HG03432 (cell line): Measurements from ENCODE around the gene KCNQ1.

Experiments used
- ATAC-seq: cut with Tn5 transposase; IDR thresholded peaks from one replicate; pipeline ENCODE4 v1.9.1; 2021; ENCODE audit warnings: mild to moderate bottlenecking, moderate library complexity; ENCODE audit not compliant: unreplicated experiment

KCNQ1 gene

DNA sequence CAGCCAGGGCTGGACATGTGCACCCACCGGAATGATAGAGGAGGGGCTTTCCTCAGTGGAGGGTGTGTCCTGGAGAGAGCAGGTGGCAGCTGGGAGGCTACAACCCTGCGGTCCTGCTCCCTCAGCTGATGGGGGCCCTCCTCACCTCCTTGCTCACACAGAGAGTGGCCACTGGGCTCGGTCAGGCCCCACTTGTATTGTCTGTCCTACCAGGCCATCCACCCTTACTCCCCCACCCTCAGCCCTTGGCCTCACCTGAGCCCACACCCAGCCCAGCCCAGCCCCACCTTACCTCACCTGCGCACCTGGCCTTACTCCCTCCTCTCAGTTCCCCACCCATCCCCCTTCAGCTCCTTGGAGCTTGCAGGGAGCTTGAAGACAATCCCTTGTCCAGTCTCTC lies 3.6 kb upstream of the KCNQ1 start:
- ATAC-seq = no peak

DNA sequence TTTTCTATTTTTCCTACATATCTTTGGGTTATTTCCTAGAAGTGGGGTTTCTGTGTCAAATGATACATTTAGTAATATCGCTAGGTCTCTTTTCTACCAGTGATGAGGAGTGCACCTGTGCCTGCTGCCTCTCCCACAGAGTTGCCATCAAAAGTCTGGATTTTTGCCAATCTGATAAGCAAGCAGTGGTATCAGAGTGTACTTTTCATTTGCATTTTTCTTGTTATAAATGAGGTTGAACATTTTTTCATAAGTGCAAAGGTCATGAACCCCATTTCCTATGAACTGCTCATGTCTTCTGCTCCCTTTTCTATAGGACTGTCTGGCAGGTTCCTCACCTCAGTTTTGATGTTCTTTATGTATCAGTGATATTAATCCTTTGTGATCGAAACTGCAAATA lies 2.2 kb upstream of the KCNQ1 start:
- ATAC-seq = no peak

- no peak for ATAC-seq
Measured at GRCh38 chr11:2443406-2443805, 1.4 kb upstream of the KCNQ1 start.

DNA sequence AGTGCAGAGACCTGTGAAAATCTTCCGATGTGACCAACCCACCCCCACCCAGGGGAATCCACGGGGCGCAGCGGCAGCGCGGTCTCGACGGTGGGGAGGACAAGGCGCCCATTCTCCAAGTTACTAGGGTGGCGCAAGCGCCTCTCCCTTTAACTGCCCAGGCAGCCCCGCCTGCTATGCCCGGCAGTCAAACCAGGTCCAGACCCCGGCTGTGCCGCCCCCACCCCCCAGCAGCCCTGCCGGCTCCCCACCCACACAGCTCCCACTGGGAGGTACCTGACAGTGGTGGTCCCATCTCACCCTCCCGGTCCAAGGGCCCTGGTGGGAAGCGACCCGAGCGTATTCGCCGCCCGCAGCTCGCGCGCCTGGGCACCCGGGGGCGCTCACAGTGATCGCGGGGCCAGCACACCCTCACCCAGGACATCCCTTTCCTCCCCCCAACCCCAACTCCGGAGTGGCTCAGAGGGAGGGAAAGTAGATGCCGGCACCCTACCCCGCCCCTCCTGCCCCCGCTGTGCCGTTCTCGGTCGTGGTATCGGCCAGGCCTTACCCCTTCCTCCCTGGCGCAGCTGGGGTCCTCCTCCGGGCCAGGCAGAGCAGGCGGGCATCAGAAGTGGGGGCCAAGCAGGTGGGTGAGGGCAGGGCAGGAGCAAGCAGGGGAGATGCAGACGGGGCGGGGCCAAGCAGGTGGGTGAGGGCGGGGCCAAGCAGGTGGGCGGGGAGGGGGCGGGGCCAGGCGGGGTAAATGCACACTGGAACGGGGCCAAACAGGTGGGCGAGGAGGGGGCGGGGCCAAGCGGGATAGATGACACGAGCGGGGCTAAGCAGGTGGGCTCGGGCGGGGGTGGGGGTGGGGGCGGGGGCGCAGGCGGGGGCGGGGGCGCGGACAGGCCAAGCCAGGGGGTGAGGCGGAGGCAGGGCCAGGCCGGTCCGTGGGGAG lies 657 bp upstream of the KCNQ1 start, which contains the start of gene TRPM5:
Gene TRPM5, minus strand, starts transcription at position 634 of the 940 bp plus-strand sequence. CDS start 21,478 bp downstream, outside the sequence.
- no peak for ATAC-seq

GRCh38 chr11:2445746-2446551 lies 1.1 kb downstream of the KCNQ1 start:
- ATAC-seq = no peak

- ATAC-seq = no peak
Measured at GRCh38 chr11:2446590-2447252, 1.9 kb downstream of the KCNQ1 start.

DNA sequence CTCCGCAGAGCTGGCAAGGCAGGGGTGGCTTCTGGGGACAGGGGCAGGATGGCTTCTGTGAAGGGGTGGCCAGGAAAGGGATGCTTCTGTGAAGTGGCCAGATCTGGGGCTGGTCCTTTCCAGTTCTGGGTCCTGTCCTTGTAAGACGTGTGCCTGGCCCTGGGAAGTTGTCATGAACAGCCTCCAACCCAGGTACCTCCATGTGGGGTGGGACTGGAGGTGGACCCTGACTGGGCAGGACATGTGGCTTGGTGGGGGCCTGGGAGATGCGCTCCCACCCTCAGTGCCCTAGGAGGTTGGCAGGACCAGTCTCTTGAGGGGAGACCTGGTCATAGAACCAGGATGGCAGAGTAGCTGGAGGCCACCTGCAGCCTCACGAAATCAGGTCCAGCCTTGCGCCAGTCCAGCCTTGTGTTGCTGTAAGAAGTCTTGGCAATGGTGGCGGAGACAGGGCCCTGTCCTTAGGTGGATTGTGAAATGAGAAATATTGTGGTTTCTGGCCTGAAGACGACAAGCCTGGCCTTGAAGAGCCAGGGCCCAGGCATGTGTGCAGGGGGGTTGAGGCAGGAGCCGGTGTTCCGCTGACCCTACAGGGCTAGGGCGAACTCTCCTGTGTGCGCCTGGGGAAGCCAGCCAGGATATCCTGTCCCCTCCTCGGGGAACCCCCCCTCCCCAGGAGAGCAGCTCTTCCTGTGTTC lies 2.6 kb downstream of the KCNQ1 start:
- ATAC-seq = no peak

- no peak for ATAC-seq
Measured at GRCh38 chr11:2447951-2448650, 3.3 kb downstream of the KCNQ1 start.

- ATAC-seq = no peak
Measured at GRCh38 chr11:2448661-2449547, 4.1 kb downstream of the KCNQ1 start.

- ATAC-seq = no peak
Measured at GRCh38 chr11:2449548-2450320, 4.9 kb downstream of the KCNQ1 start.

DNA sequence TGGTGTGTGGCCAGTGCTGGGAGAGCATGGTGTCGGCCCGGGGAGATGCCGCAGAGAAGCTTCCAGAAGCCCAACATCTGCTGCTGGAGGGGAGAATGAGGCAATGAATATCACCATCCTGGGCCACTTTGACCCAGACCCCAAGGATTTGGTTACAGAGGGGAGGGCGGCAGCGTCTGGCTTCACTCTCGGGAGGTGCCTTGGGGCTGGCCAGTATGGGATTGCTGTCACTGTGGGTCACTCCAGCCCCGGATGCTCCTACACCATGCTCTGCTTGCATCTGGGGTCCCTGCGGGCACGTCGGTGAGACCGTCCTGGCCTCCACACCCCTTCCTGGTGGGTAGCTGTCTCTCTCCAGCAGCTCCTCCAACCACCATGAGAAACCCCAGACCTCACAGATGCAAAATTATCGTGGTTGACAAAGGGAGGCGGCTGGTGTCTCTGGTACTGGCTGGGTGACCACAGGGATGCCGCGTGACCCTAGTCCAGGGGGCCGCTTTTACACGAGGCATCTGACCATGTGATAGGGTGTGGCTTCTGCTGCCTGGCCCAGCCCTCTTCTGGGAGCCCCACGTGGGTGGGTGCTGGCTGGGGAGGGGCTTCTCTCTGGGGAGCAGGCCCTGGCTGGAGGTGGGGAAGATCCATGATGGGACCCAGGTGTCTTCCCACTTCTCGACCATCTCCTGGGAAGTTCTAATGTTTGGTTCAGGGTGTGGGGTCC lies 5.7 kb downstream of the KCNQ1 start:
- no peak for ATAC-seq

- ATAC-seq = no peak
Measured at GRCh38 chr11:2451336-2451735, 6.5 kb downstream of the KCNQ1 start.

GRCh38 chr11:2451916-2452315 lies 7.1 kb downstream of the KCNQ1 start:
- no peak for ATAC-seq

DNA sequence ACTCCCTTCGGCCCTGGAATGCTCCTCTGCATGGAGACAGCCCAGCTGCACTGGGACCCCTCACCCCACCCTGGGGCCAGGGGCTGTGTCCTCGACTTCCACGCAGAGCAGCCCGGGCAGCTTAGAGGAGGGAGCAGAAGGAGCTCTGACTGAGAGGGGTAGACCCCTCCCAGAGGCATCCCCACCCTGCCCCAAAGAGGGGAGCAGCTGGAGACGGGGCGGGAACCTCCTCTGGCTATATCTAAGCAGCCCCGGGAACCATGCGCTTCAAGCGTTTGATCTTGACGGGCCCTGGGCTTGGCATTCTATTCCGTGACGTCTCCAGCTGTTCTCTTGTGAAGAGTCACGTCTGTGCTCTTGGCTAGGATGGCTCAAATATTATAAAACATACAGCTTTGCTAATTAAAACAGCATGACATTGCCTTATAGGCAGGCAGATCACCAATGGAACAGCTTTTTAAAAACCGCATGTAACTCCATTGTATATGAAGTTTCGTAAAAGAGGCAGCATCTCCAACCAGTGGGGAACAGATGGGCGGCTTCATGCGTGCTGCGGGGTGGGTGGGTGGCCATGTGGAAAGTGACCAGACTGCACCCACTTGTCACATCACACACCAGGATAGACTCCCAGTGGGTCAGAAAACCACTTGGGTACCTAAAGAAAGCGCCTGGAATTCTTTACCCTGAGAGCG lies 7.7 kb downstream of the KCNQ1 start:
- no peak for ATAC-seq

DNA sequence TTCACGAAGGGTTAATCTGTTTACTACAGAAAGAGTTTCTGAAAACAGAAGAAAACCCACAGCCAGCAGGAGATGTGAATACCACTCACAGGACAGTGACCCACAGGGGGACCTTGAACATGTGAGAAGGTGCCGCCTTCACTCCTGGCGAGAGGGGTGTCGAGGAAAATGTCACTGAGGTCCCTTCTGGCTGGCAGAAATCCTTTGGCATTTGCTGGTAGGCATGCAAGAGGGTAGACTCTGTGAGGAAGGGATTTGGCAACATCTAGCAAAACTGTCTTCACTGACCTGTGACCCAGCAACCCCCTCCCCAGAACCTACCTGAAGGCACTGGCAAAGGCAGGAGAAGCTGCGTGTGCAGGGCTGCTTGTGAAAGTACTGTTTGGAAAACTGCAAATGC lies 8.6 kb downstream of the KCNQ1 start:
- no peak for ATAC-seq

DNA sequence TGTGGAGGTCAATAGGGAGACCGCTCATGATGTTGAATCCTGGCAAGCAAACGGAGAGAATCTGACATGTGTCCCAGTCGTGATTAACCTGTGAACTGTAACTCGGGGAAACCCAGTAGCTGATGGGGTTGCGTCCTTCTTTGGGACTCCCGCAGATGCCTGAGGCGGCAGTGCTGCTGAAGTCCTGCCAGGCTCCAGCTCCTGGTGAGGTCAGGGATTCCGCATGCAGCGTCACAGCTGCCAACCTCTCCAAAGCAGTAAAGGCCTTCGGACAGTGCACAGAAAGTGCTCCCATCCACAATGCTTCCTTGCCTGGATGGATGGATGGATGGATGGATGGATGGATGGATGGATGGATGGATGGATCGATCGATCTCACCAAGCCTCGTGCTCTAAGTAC lies 13.5 kb downstream of the KCNQ1 start:
- ATAC-seq = no peak
